UCSD-AML1 (cell line): ENCODE results near the gene AOPEP.
A peak's percentile ranks its signal among the peaks of the same experiment; 100 is the strongest.
"Not testable (repeated sequence)": the region's sequence is repeated elsewhere in the genome, so short reads cannot be mapped to it uniquely, and the experiment has no call there.

Source experiments
- DNase-seq: peaks from one replicate; lab custom pipeline; 2025; ENCODE audit not compliant: unreplicated experiment; lab: John Stamatoyannopoulos, UW

Gene AOPEP

DNA sequence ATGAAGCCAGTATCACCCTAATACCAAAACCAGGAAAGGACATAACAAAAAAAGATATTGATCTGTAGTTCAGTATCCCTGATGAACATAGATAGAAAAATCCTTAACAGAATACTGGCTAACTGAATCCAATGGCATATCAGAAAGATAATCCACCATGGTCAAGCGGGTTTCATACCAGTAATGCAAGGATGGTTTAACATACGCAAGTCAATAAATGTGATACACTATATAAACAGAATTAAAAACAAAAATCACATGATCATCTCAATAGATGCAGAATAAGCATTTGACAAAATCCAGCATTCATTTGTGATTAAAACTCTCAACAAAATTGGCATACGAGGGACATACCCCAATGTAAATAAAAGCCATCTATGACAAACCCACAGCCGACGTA is 110.9 kb downstream of the AOPEP start:
- no peak for DNase-seq

DNA sequence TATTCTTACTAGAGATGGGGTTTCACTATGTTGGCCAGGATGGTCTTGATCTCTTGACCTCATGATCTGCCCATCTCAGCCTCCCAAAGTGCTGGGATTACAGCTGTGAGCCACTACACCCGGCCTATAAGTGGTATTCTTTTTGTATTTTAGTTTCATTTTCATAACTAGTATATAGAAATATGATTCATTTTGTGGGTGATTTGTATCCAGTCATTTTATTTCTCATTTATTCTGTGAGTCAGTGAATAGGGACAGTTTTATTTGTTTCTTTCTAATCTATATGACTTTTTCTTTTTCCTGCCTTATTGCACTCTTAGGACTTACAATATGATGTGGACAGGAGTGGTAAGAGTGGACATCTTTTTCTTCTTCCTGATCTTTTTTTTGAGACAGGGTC is 112.9 kb downstream of the AOPEP start:
- DNase-seq, result no peak

DNA sequence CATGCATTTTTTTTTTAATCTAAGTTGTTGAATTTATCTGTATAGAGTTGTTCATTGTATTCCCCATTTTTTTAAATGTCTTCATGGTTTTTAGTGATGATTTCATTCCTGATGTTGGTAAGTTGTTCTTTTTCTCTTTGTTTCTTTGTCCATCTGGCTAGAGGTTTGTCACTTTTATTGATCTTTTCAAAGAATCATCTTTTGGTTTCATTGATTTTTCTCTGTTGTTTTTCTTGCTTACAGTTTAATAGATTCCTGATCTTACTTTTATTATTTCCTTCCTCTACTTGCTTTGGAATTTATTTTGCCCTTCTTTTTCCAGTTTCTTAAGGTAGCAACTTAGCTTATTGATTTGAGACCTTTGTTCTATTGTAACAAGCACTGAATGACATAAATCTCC is 114.2 kb downstream of the AOPEP start:
- no peak for DNase-seq

DNA sequence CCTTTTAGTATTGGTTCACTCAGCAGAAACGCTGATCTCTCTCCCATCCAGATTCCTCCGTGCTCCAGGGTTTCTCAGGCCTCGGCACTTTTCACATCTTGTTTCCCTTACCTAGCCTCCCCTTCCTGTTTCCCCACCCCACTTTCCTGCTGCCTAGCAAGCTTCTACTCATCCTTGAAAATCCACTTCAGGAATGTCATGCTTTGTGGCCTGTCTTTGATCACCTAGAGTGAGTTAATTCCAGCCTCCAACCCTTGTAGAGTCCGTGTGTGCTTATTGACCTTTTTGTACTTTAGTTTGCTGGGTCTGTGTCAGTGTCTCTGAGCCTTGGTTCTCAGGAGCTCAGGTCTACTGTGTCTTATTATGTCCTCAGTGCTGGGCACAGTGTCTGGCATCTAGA is 116.6 kb downstream of the AOPEP start:
- DNase-seq, result no peak

DNA sequence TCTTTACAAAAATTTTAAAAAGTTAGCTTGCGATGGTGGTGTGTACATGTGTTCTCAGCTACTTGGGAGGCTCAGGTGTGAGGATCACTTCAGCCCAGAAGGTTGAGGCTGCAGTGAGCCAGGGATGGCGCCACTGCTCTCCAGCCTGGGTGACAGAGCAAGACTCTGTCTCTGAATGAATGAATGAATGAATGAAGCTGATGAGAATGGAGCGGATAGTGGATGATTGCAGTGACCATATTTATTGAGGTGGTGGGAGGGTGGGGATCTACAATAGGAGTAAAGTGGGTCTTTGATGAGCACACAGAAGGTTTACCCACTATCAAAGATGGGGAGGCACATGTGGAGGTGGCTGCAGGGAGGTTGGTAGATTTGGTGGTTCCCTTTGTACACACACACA is 120.2 kb downstream of the AOPEP start:
- no peak for DNase-seq

DNA sequence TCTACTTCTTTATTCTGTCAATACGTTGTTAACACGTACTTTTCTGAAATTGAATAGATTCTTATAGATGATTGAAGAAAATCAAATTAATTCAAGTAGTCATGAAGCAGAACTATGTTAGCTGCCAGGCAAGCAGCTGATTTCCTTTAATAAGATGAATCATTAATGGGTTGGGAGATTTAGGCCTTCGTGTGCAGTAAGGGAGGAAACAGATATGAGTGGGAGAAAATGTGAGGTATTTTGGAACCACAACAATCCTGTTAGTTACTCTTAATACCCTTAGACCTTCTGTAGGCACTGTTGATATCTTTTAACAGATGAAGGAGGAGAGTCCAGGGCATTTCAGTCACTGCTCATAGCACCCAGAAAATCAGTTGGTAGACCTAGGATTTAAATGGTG is 121.0 kb downstream of the AOPEP start:
- no peak for DNase-seq

DNA sequence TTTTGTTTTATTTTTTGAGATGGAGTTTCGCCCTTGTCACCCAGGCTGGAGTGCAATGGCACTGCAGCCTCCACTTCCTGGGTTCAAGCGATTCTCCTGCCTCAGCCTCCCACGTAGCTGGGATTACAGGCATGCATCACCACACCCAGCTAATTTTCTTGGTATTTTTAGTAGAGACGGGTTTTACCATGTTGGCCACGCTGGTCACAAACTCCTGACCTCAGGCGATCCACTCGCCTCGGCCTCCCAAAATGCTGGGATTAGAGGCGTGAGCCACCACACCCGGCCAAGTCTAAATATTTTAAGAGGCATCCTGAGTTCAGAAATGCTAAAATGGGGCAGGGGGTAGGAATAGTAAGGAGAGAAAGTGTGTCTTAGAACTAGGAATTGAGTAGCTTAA is 122.3 kb downstream of the AOPEP start:
- DNase-seq, result not testable (repeated sequence)

DNA sequence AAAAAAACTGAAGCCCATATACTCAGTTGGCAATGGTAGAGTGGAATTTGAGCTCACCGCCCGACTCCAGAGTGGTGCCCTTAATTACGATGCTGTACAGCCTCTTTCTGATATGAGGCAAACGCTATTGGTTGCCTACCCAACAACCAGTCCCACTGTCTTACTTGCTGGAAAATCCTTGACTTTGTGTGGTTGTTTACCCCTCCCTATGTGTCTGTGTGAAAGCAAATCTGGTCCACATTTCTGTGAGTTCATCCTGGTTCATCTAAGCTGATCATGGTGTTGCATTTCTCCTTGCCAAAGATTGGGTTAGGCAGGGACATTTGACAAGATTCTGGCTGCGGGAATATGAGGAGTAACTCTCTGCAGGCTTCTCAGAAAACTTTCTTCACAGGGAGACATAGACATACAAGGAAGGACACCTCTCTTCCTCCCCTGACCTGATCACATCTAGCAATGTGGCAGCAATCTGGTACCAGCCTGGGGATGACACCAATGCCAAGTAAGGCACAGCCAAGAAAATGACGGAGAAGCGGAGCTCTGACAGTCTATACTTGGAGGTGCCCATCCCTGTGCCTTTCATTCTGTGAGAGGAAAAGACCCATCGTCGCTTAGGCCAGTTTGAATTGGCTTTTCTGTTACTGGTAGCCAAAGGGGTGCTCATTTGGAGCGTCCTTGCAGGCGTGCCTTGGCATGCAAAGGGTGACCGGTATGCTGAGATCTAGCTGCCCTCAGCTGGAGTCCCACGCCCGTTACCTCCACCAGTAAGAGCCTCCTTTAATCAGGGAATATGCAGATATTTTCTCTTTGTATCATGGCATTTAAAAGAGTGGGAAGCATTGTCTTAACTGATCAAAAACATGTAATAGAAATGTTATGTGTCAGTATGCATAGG is 124.3 kb downstream of the AOPEP start:
- no peak for DNase-seq

DNA sequence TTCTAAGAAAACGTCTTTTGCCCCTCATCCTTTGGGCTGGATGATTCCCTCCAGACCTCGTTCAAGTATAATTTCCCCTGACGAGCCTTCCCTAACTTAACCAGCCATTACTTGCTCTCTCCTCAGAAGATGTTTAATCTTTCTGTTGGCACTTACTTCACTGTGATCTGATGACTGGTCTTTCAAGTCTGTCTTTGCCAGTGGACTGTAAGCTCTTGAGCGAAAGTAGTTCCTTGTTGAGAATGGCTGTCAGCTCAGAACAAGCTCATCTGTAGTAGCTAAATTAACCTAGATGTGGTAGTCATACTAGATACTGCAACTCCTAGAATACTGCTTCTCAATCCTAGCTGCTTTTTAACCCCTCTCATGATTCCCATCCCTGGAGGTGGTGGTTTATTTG is 125.0 kb downstream of the AOPEP start:
- no peak for DNase-seq

DNA sequence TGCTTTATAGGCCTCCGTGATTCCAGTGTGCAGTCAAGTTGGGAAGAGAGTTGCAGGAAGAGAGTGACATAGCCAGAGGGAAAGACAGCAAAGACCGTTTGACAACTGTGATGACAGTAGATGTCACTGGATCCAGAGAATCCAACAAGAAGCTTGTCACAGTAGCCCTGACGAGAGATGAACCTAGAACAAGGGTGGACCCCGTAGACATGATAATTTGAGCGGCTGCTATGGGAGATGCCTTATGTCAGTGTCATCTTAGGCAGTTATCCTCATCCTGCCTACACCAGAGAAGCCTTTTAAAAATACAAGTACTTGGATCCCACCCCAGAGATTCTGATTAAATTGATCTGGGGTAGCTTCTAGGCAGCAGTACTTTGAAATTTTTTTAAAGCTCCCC is 125.4 kb downstream of the AOPEP start:
- no peak for DNase-seq

DNA sequence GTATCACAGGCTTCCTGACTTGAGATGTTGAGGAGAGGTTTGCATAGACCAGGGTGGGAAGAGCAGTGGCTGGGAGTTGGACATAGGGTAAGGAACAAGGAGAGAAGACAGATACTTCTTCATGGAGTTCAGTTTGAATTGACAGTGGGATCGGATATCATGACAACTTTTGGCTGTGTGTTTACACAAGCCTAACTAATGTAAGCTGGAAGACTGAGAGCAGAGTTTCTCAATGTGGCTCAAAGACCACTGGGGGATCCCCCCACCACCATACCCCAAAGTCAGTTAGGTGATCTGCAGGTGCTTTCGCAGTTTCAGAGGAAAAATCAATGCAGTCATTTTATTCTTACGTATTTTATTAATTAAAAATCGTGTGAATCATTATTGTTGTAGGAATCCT is 125.9 kb downstream of the AOPEP start:
- DNase-seq, result no peak

DNA sequence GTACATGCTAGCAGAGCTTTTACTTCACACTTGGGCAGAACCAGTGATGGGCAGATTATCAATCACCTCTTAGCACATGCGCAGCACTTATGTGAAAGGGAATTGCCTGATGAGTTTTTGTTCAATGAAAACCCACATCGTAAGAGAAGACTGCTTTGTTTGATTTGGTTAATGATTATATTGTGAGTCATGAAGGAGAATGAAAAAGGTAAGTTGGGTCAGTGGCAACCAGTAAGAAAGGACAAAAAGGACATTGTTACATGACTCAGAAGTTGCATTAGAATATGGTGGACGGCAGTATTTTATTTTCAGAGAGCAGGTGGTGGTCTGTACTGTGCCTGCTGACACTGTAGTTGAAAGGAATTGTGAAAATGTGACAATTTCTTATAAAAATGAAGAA is 127.4 kb downstream of the AOPEP start:
- no peak for DNase-seq

DNA sequence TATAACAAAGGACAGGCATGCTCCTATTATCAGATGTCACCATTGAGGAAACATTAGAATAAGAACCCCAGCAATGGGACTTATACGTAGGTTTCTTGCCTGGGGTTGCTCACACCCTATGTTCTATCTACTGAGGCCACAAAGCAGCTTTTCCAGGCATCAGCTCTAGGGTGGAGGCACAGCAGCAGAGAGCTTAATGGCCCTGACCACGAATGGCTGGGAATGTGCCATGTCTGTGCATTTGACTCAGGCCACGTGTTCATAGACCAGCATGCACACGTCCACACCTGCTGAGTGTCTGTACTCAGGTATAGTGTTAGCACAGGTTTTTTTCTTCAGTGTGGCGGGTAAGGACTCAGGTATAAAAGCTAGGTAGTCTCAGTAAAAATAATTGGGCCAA is 129.4 kb downstream of the AOPEP start:
- no peak for DNase-seq

DNA sequence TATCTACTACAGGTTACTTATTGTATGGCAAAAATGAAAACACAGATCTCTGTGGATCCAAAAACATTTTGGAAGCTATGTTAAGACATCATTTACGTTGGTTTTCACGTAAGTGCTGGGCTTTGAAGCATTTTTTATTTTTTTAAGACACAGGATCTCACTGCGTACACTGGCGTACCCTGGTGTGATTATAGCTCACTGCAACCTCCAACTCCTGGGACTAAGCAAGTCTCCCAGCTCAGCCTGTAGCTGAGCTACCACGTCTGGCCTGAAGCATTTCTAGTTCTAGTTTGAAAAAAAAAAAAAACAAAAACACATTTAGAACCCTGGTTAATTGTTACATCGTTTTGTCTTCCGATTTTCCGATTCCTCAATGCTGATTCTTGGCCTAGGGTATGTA is 131.3 kb downstream of the AOPEP start:
- DNase-seq, result no peak

DNA sequence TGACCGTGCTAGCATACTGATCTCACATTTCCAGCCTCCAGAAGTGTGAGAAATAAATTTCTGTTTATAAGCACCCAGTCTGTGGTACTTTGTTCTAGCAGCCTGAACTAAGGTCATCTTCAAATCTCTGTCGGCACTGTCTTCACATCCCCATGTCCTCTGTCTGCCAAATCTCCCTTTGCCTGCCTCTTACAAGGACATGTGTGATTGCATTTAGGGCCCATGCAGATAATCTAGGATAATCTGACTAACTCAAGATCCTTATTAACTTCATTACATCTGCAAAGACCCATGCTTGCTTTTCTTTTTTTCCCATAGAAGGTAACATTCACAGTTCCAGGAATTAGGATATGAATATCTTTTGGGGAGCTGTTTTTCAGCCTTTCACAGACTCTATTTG is 132.7 kb downstream of the AOPEP start:
- no peak for DNase-seq

DNA sequence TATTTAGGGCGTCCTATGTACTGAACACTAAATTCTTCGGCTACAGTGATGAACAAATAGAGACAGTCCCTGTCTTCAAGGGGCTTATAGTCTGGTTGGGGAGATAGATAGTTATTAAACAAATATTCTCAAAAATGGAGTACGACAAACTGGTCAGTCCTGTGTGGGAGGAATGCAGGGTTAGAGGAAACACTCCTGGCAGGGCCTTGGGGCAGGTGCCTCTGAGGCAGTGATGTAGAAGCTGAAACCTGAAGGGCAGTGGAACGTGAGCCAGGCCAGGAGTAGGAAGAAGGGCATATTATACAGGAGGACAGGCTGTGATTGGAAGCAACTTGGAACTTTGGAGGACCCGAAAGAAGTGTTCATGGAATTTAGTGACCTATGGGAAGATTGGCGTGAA is 133.4 kb downstream of the AOPEP start:
- DNase-seq, result no peak

DNA sequence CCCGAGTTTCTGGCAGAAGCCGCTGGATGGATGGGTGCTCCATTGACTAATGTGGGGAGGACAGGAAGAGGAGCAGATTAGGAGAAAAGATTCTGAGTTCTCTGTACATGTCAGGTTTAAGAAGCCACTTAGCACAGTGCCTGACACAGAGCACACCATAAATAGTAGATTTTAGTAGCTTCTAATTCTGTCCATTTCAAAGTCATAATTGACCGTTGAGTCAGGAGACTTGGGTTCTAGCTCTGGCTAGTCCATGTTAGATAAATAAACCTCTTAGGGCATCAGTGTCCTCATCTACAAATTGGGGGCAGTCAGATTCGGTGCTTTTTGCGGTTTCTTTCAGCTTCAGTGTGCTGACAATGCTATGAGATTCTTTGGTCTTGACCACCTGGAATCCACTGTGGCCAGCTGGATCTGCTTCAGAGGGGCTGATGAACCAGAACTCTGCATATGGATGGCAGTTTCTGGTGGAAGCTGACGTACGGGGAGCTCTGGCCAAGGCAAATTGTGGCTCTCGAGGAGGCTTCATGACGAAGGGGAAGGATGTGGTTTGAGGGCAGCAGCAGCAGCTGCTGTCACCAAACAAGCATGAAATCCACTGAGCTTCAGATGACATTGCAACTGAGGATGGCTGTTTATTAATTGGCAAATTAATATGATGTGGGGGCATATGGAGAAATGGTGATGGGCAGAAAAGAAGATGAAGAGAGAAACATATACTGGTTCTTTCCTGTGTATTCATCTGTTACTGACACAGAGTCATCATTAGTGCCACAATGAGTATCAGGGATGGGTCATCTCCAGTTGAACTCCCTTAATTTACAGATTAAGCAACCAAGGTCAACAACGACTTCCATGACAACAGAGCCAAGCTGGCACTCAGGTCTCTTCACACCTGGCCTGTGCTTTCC is 134.4 kb downstream of the AOPEP start:
- peak; percentile 80 for DNase-seq

DNA sequence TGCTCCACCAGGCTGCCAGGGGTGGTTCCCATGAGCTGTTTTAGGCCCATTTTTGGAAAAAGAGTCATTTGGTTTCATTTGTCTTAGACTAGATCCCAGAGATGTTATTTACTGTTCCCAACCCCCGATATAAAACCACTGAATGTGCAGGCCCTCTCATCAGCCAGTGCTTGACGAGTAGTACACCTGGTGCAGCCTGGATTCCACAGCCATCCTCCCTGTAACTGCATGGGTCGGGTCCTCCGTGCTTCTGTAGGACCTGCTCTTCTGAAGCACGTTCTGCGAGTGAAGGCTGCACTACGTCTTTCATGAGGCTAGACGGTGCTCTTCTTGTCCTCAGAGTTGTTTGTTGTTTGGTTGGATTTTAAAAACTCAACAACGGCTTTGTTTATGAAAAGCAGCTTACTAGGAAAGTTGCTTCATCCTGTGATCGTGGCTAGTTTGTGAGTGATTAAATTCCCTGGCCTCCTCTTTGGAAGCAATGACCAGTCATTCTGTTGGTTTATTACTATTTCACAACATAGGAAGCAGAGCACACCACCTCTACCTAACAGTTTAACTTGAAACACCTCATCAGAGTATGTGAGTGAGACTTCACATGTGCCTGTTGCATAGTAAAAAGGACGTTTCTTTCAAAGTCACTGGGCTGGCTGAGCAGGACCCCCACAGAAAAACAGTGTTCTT is 135.2 kb downstream of the AOPEP start:
- DNase-seq, result no peak

DNA sequence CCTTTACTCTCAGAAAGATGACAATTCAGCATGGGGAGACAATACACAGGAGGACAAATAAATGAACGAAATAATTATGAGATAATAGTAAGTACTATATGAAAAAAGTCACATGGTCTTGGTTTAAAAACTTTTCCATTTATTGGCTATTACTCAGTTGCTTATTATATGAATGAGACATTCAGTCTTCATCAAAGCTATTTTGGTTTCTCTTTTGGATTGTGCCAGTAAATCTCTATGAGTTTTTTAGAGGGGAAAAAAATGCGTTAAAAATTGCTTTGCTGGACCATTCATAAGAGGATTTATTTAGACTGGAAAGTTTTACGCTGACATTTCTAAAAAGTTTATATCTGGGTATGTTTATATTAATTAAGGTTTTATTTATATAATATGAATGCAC is 137.7 kb downstream of the AOPEP start:
- no peak for DNase-seq

DNA sequence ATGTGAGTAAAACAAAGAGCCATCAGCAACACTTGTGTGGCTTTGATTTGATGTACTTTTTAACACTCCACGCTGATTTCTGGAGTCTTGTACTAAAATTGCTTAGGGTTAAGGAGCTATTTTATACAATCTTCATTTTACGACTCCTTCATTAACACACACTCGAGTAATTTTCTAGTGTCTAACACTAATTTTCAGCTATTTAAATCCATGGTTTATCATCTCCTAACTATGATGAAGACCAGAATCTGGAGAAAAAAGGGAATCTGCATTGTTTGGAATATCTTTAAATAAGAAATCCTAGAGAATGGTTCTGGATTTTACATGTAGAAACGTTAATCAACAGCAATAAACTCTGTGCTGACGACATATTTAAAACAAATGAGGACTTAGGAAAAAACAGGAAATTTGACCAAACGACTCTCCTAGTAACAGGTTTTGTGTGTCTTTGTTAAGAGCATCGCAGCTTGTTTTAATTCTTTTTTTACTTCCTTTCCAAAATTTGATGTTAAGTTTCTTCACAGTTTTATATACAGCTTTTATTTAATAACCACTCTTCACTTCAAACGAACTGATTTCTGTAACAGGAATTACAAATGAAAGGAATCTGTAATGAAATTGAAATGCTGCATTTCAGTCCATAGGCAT is 138.5 kb downstream of the AOPEP start:
- DNase-seq, result no peak
